Measurements from ENCODE around the gene DOP1B.

DNA sequence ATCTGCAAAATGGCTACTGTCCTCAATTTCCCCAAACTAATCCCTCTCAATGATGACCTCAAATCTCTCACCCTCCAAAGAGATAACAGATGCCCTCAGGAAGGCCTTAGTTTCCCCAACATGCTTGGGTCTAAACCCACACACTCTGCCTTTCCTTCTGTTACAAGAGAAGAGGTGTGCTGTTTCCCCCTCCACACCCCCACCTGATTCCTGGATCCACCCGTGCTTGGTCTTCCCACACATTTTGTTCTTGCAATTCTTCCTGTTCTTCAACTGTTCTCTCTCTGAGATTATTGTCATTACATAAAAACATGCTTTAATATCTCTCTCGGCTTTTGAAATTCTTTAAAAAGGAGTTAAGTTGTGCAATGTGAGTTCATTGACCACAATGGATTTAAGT, 27.4 kb upstream of the DOP1B start:
- TF ChIP-seq CTCF (conservative IDR thresholded peaks at IDR 0.05) (no peak), ZFX (IDR thresholded peaks at IDR 0.05) (no peak)

All from C4-2B (cell line).